HG03521 (cell line): Measurements from ENCODE around the gene NACA.
A peak's percentile ranks its signal among the peaks of the same experiment; 100 is the strongest.

ENCODE experiments used
- ATAC-seq: cut with Tn5 transposase; IDR thresholded peaks from one replicate; pipeline ENCODE4 v1.9.1; 2021; ENCODE audit warnings: mild to moderate bottlenecking, moderate library complexity; ENCODE audit not compliant: unreplicated experiment

NACA gene

GRCh38 chr12:56694161-56694560 is 30.9 kb downstream of the NACA start:
- ATAC-seq, result no peak

- ATAC-seq, result no peak
Observed at GRCh38 chr12:56688846-56689109, 36.3 kb downstream of the NACA start.

DNA sequence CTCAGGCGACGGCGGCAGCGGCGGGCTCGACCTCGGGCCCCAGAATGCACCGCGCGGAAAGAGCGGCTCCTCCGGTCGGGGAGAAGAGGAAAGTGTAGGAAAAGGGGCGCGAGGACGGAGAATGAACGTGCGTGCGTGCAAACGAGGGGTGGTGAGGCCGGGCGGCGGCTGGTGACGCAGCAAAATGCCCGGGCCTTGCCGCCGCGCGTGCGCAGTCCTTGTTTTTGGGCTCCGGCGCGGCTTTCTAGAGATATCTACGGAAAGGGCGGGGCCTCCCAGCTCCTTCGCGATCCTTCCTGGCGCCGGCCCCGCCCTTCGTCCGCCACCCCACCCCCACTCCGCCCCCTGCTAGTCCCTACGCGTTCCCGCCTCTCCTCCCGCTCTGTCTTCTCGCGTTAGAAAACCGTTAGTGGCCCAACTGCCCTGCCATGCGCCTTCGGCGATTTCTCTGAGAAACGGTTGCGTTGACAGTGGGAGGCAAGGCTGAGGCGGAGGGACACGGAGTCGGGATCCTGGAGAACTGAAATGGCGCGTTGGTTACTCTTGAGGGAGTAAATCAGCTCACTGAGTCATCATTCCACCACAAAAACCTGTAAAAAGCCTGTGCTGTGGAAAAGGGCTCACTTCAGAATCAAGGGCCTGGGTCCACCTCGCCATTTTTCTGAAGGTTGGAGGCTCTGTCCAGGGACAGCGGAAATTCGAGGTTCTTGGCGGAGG is 36.8 kb downstream of the NACA start, which contains the start of gene PTGES3:
TSS of gene PTGES3 (minus strand) at position 156 of the 717 bp plus-strand sequence. CDS start 285 bp downstream, outside the sequence.
- ATAC-seq, result peak; percentile 61

DNA sequence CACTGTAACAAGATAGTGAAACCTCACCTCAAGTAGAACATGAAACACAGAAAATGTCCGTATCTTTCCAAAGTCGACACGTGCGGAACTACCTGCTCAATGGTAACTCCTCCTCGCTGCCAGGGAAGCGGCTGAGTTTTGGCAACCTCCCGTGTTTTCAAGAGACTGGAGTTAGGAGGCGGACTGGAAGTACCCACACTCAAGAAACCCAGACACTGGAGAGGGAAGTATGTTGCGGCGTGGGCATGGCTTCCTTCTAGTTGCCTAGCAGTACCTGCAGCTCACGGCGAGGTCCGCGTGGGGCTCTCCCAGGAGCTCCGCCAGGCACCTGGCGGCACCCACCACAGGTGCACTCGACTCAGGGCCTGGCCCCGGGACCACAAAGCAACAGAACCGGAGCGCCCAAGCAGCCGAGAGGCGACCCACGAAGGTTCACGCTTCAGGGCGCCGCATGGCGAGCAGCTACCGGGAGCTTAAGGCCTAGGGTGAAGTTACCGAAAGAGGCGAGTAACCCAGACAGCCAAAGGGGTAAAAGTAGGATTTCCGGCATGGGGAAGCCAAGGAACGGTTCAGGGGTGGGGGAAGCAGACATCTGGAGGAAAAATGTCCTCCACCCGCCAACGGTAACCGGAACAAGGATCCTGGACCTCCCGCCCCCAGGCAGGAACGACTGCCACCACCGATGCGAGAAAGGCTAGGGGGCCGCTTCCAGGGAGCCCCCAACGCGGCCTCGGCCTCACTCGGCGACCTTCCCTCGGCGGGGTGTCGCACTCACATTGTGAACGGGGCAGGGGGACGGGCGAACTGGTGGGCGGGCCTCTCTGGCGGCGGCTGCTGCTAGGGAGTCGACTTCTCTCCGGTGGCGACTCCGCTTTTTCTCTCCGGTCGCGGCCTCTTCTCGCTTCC is 37.6 kb downstream of the NACA start:
- no peak for ATAC-seq

GRCh38 chr12:56684745-56685359 is 40.2 kb downstream of the NACA start:
- no peak for ATAC-seq

- ATAC-seq, result no peak
Observed at GRCh38 chr12:56682323-56682722, 42.8 kb downstream of the NACA start.

DNA sequence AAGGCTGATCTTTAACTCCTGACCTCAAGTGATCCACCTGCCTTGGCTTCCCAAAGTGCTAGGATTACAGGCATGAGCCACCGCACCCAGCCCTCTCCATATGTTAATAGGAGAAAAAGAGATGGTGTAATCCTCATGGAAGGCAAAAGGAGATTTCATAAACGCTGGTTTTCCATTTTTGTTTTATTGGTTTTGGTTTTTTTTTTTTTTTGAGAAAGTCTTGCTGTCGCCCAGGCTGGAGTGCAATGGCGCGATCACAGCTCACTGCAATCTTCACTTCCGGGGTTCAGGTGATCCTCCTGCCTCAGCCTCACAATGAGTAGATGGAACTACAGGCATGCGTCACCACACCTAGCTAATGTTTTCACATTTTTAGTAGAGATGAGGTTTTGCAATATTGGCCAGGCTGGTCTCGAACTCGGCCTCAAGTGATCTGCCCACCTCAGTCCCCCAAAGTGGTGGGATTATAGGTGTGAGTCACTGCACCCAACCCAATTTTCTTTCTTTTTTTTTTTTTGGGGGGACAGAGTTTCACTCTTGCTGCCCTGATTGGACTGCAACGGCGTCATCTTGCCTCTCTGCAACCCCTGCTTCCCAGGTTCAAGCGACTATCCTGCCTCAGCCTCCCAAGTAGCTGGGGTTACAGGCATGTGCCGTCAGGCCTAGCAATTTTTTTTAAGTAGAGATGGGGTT is 45.1 kb downstream of the NACA start:
- ATAC-seq, result no peak

- no peak for ATAC-seq
Observed at GRCh38 chr12:56678852-56679251, 46.2 kb downstream of the NACA start.

- ATAC-seq, result peak; percentile 69
Observed at GRCh38 chr12:56677680-56678079, 47.4 kb downstream of the NACA start.

GRCh38 chr12:56676851-56677580 is 48.1 kb downstream of the NACA start:
- ATAC-seq, result peak; percentile 19

DNA sequence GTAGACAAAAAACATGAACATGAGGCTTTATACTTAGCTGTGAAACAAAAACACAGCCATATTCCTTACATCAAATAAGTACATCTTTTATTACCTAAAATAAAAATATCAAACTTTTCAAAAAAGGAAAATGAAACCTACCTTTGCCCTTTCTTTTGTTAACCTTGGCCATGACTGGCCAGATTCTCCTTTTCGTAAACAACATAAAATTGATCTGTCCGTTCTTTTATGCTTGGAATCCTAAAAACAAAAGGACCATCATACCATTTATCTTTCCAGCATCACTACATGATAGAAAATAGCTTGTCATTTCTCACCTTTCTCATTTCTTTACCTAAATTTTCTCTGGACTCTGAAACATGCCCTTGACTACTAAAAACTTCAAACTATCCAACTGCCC is 53.5 kb downstream of the NACA start:
- ATAC-seq, result no peak

DNA sequence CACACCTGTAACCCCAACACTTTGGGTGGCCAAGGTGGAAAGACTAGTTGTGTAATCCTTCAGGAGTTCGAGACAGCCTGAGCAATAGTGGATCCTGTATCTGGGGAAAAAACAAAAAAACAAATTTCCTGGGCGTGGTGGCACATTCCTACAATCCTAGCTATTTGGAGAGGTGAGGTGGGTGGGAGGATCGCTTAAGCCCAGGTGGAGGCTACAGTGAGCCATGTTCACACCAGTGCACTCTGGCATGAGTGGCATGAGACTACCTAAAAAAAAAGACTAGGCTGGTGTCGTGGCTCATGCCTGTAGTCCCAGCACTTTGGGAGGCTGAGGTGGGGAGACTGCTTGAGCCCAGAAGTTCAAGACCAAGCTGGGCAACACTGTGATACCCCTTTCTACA is 54.3 kb downstream of the NACA start:
- no peak for ATAC-seq

GRCh38 chr12:56668197-56668457 is 57.0 kb downstream of the NACA start:
- ATAC-seq, result no peak
